Loucy (cell line): Measurements from ENCODE around the gene TMEM41B.

Source experiments
- H2AFZ ChIP-seq: fragments of 200-600 bp; sonication (generic); 2 replicates; pipeline ENCODE4 v1.6.0; 2016; ENCODE audit warnings: antibody characterized with exemption, mild to moderate bottlenecking, low read length, moderate library complexity
- H3F3A ChIP-seq: fragments of 200-600 bp; 2 replicates; pipeline ENCODE4 v1.6.0; 2016; ENCODE audit warnings: antibody characterized with exemption, low read depth, mild to moderate bottlenecking
- H3K27me3 ChIP-seq: fragments of 200-600 bp; sonication (generic); 2 replicates; pipeline ENCODE4 v1.6.1; 2014; ENCODE audit warnings: low read length, mild to moderate bottlenecking; ENCODE audit not compliant: insufficient read depth, poor library complexity, severe bottlenecking
- H3K36me3 ChIP-seq: fragments of 200-600 bp; sonication (generic); 2 replicates; pipeline ENCODE4 v1.6.1; 2016; ENCODE audit warnings: low read length; ENCODE audit not compliant: insufficient read depth
- H3K4me1 ChIP-seq: fragments of 200-600 bp; sonication (generic); 2 replicates; pipeline ENCODE4 v1.5.1; 2014; ENCODE audit warnings: low read length, mild to moderate bottlenecking; ENCODE audit not compliant: insufficient read depth, poor library complexity, severe bottlenecking
- H3K4me2 ChIP-seq: fragments of 200-600 bp; sonication (generic); 2 replicates; pipeline ENCODE4 v1.6.0; 2014; ENCODE audit warnings: antibody characterized with exemption, low read length, low read depth, mild to moderate bottlenecking; ENCODE audit not compliant: poor library complexity, severe bottlenecking
- H3K4me3 ChIP-seq: fragments of 200-600 bp; sonication (generic); 2 replicates; pipeline ENCODE4 v1.5.1; 2014; ENCODE audit warnings: low read length, mild to moderate bottlenecking, mixed read lengths; ENCODE audit not compliant: poor library complexity, severe bottlenecking
- H3K79me2 ChIP-seq: fragments of 200-600 bp; sonication (generic); 2 replicates; pipeline ENCODE4 v1.6.1; 2014; ENCODE audit warnings: low read length; ENCODE audit not compliant: insufficient read depth
- H3K9ac ChIP-seq: fragments of 200-600 bp; sonication (generic); 2 replicates; pipeline ENCODE4 v1.6.0; 2014; ENCODE audit warnings: mild to moderate bottlenecking, low read depth, low read length, moderate library complexity; ENCODE audit not compliant: poor library complexity, severe bottlenecking
- H3K9me2 ChIP-seq: fragments of 200-600 bp; sonication (generic); replicated peaks from 2 replicates; pipeline ENCODE4 v1.6.1; 2016; ENCODE audit warnings: low read depth, low read length, mixed read lengths
- H3K9me3 ChIP-seq: fragments of 200-600 bp; sonication (generic); 2 replicates; pipeline ENCODE4 v1.6.1; 2014; ENCODE audit warnings: mild to moderate bottlenecking, antibody characterized with exemption, low read length, low read depth; ENCODE audit not compliant: insufficient read depth
- H4K20me1 ChIP-seq: fragments of 200-600 bp; sonication (generic); 2 replicates; pipeline ENCODE4 v1.6.0; 2014; ENCODE audit warnings: antibody characterized with exemption, low read length, mild to moderate bottlenecking; ENCODE audit not compliant: insufficient read depth, poor library complexity, severe bottlenecking
- EZH2phosphoT487 ChIP-seq: fragments of 200-600 bp; IDR thresholded peaks from 2 replicates; pipeline ENCODE4 v1.6.1; 2018; ENCODE audit warnings: antibody characterized with exemption, mild to moderate bottlenecking, moderate library complexity, borderline replicate concordance
- TF ChIP-seq, protein P1 (sequence below): fragments of 200-600 bp; sonication (generic); conservative IDR thresholded peaks from 2 replicates; pipeline ENCODE4 v1.5.1; 2014; ENCODE audit warnings: mild to moderate bottlenecking, antibody characterized with exemption, low read length

The TMEM41B gene

GRCh38 chr11:9254416-9254815 lies 60.0 kb downstream of the TMEM41B start:
- Histone ChIP-seq H3K9ac (no peak overlapping the region), H2AFZ (no peak overlapping the region), H3K79me2 (peaks cover 24% of the 10 kb centered on the region), H3K9me2 (no peaks in the 10 kb centered on the region), H3F3A (peaks cover 7% of the 10 kb centered on the region; the same call in 1 of the 2 replicates), H3K27me3 (no peaks in the 10 kb centered on the region), H3K4me2 (no peak overlapping the region), H3K36me3 (no peaks in the 10 kb centered on the region), H4K20me1 (peaks cover 27% of the 10 kb centered on the region), H3K4me1 (peaks cover 27% of the 10 kb centered on the region), H3K9me3 (no peaks in the 10 kb centered on the region), H3K4me3 (no peak overlapping the region)
- no peak for TF ChIP-seq EZH2phosphoT487
- TF ChIP-seq, protein P1, sequence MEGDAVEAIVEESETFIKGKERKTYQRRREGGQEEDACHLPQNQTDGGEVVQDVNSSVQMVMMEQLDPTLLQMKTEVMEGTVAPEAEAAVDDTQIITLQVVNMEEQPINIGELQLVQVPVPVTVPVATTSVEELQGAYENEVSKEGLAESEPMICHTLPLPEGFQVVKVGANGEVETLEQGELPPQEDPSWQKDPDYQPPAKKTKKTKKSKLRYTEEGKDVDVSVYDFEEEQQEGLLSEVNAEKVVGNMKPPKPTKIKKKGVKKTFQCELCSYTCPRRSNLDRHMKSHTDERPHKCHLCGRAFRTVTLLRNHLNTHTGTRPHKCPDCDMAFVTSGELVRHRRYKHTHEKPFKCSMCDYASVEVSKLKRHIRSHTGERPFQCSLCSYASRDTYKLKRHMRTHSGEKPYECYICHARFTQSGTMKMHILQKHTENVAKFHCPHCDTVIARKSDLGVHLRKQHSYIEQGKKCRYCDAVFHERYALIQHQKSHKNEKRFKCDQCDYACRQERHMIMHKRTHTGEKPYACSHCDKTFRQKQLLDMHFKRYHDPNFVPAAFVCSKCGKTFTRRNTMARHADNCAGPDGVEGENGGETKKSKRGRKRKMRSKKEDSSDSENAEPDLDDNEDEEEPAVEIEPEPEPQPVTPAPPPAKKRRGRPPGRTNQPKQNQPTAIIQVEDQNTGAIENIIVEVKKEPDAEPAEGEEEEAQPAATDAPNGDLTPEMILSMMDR: no peak

DNA sequence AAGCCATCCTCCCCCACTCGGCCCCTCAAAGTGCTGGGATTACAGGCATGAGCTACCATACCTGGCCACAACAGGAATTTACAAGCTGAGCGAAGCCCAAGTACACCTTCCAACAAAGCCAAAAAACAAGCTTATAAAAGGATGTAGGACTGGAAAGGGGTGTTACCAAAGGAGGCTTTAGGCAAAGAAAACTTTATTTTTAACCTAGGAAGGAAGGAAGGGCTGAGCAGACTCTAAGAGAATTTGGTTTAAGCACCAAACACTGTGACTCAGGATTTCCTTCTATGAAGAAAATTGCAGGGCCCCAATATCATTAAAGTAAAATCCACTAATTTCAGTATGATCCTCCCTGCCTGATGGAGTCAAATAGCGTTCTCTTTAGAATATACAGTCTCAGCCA lies 61.3 kb downstream of the TMEM41B start:
- Histone ChIP-seq H3K27me3 (no peaks in the 10 kb centered on the region), H3K9me2 (no peaks in the 10 kb centered on the region), H3K4me3 (no peak overlapping the region), H3K4me1 (peaks cover 27% of the 10 kb centered on the region), H3K36me3 (no peaks in the 10 kb centered on the region), H2AFZ (no peak overlapping the region), H3F3A (peaks cover 7% of the 10 kb centered on the region; the same call in 1 of the 2 replicates), H3K4me2 (peak overlapping the region; percentile 16), H3K9ac (no peak overlapping the region), H3K9me3 (no peaks in the 10 kb centered on the region), H4K20me1 (peaks cover 35% of the 10 kb centered on the region), H3K79me2 (peaks cover 24% of the 10 kb centered on the region)
- no peak for TF ChIP-seq EZH2phosphoT487
- TF ChIP-seq, protein P1: no peak

GRCh38 chr11:9251311-9251710 lies 63.1 kb downstream of the TMEM41B start:
- H3K36me3 ChIP-seq: no peaks in the 10 kb centered on the region
- peaks cover 35% of the 10 kb centered on the region for H4K20me1 ChIP-seq
- TF ChIP-seq EZH2phosphoT487: no peak
- TF ChIP-seq, protein P1: no peak
- H3K9ac ChIP-seq: no peak overlapping the region
- H3K27me3 ChIP-seq: no peaks in the 10 kb centered on the region
- H3K9me3 ChIP-seq: no peaks in the 10 kb centered on the region
- H3K9me2 ChIP-seq: no peaks in the 10 kb centered on the region
- H3K4me3 ChIP-seq: no peak overlapping the region
- no peak overlapping the region for H2AFZ ChIP-seq
- H3F3A ChIP-seq: peaks cover 7% of the 10 kb centered on the region; the same call in 1 of the 2 replicates
- H3K4me1 ChIP-seq: peaks cover 27% of the 10 kb centered on the region
- peaks cover 28% of the 10 kb centered on the region for H3K79me2 ChIP-seq
- no peak overlapping the region for H3K4me2 ChIP-seq
